ENCODE measurements around the gene DLG2.

GRCh38 chr11:84886344-84886743 lies 740.8 kb downstream of the DLG2 start:
- no peak for TF ChIP-seq ZBTB7A (IDR thresholded peaks at IDR 0.05; ENCODE audit: borderline replicate concordance, control insufficient read depth, low read depth, low read length)
- TF ChIP-seq MEIS2 (IDR thresholded peaks at IDR 0.05; ENCODE audit: partially characterized antibody), result no peak
- TF ChIP-seq ZNF354B (CRISPR knock-in tag; IDR thresholded peaks at IDR 0.05), result no peak

All from K562 (cell line).